Measurements from ENCODE around the gene SAP25.
"Not testable (repeated sequence)": the region's sequence is repeated elsewhere in the genome, so short reads cannot be mapped to it uniquely, and the experiment has no call there.

The SAP25 gene

GRCh38 chr7:100562195-100563099, 11.3 kb downstream of the SAP25 start:
- Histone ChIP-seq H3K4me3 (ENCODE audit: insufficient read length, low read depth) (no peak overlapping the region), H3K9me3 (ENCODE audit: insufficient read depth, low read length) (no peaks in the 10 kb centered on the region), H3K36me3 (ENCODE audit: insufficient read depth, insufficient read length, low read length) (peaks cover 11% of the 10 kb centered on the region), H3K9ac (ENCODE audit: insufficient read length, low read depth) (no peak overlapping the region), H3K4me1 (ENCODE audit: insufficient read depth, insufficient read length) (peaks cover 2% of the 10 kb centered on the region), H3K27me3 (ENCODE audit: insufficient read depth, insufficient read length) (no peaks in the 10 kb centered on the region)
- DNase-seq (ENCODE audit: low read depth, low spot score): no peak
- TF ChIP-seq ZNF274 (IDR thresholded peaks at IDR 0.05; ENCODE audit: low read depth, low read length) (no peak), YY1 (IDR thresholded peaks at IDR 0.05; ENCODE audit: insufficient read depth, insufficient read length) (no peak), SUZ12 (IDR thresholded peaks at IDR 0.05; ENCODE audit: extremely low read depth, insufficient read depth, insufficient read length) (no peak)

- Histone ChIP-seq H3K27me3 (ENCODE audit: insufficient read depth, insufficient read length) (no peaks in the 10 kb centered on the region), H3K4me1 (ENCODE audit: insufficient read depth, insufficient read length) (no peaks in the 10 kb centered on the region), H3K36me3 (ENCODE audit: insufficient read depth, insufficient read length, low read length) (peaks cover 11% of the 10 kb centered on the region), H3K9me3 (ENCODE audit: insufficient read depth, low read length) (no peaks in the 10 kb centered on the region), H3K4me3 (ENCODE audit: insufficient read length, low read depth) (no peak overlapping the region), H3K9ac (ENCODE audit: insufficient read length, low read depth) (no peak overlapping the region)
- no peak for DNase-seq (ENCODE audit: low read depth, low spot score)
- no peak for TF ChIP-seq ZNF274 (IDR thresholded peaks at IDR 0.05; ENCODE audit: low read depth, low read length)
- no peak for TF ChIP-seq SUZ12 (IDR thresholded peaks at IDR 0.05; ENCODE audit: extremely low read depth, insufficient read depth, insufficient read length)
- no peak for TF ChIP-seq YY1 (IDR thresholded peaks at IDR 0.05; ENCODE audit: insufficient read depth, insufficient read length)
Observed at GRCh38 chr7:100561491-100562194, 12.1 kb downstream of the SAP25 start.

- H3K36me3 ChIP-seq (ENCODE audit: insufficient read depth, insufficient read length, low read length): peaks cover 17% of the 10 kb centered on the region
- TF ChIP-seq ZNF274 (IDR thresholded peaks at IDR 0.05; ENCODE audit: low read depth, low read length) (no peak), YY1 (IDR thresholded peaks at IDR 0.05; ENCODE audit: insufficient read depth, insufficient read length) (no peak), SUZ12 (IDR thresholded peaks at IDR 0.05; ENCODE audit: extremely low read depth, insufficient read depth, insufficient read length) (no peak)
Observed at GRCh38 chr7:100559127-100559526, 14.6 kb downstream of the SAP25 start.

GRCh38 chr7:100556541-100556940, 17.2 kb downstream of the SAP25 start:
- H3K4me3 ChIP-seq (ENCODE audit: insufficient read length, low read depth): no peak overlapping the region
- H3K36me3 ChIP-seq (ENCODE audit: insufficient read depth, insufficient read length, low read length): peaks cover 21% of the 10 kb centered on the region
- no peaks in the 10 kb centered on the region for H3K9me3 ChIP-seq (ENCODE audit: insufficient read depth, low read length)
- H3K4me1 ChIP-seq (ENCODE audit: insufficient read depth, insufficient read length): no peaks in the 10 kb centered on the region
- no peak for DNase-seq (ENCODE audit: low read depth, low spot score)
- no peaks in the 10 kb centered on the region for H3K27me3 ChIP-seq (ENCODE audit: insufficient read depth, insufficient read length)
- no peak overlapping the region for H3K9ac ChIP-seq (ENCODE audit: insufficient read length, low read depth)
- no peak for TF ChIP-seq SUZ12 (IDR thresholded peaks at IDR 0.05; ENCODE audit: extremely low read depth, insufficient read depth, insufficient read length)
- TF ChIP-seq ZNF274 (IDR thresholded peaks at IDR 0.05; ENCODE audit: low read depth, low read length): no peak

More at GRCh38 chr7:100559127-100559526, 14.6 kb downstream of the SAP25 start:
- H3K4me3 ChIP-seq (ENCODE audit: insufficient read length, low read depth): no peak overlapping the region
- H3K9ac ChIP-seq (ENCODE audit: insufficient read length, low read depth): no peak overlapping the region
- H3K9me3 ChIP-seq (ENCODE audit: insufficient read depth, low read length): no peaks in the 10 kb centered on the region
- H3K27me3 ChIP-seq (ENCODE audit: insufficient read depth, insufficient read length): no peaks in the 10 kb centered on the region
- no peaks in the 10 kb centered on the region for H3K4me1 ChIP-seq (ENCODE audit: insufficient read depth, insufficient read length)
- no peak for DNase-seq (ENCODE audit: low read depth, low spot score)

GRCh38 chr7:100555701-100556100, 18.0 kb downstream of the SAP25 start:
- no peaks in the 10 kb centered on the region for H3K27me3 ChIP-seq (ENCODE audit: insufficient read depth, insufficient read length)
- H3K4me3 ChIP-seq (ENCODE audit: insufficient read length, low read depth): no peak overlapping the region
- H3K9ac ChIP-seq (ENCODE audit: insufficient read length, low read depth): no peak overlapping the region
- TF ChIP-seq YY1 (IDR thresholded peaks at IDR 0.05; ENCODE audit: insufficient read depth, insufficient read length): no peak
- no peak for TF ChIP-seq ZNF274 (IDR thresholded peaks at IDR 0.05; ENCODE audit: low read depth, low read length)
- TF ChIP-seq SUZ12 (IDR thresholded peaks at IDR 0.05; ENCODE audit: extremely low read depth, insufficient read depth, insufficient read length): no peak
- no peaks in the 10 kb centered on the region for H3K4me1 ChIP-seq (ENCODE audit: insufficient read depth, insufficient read length)
- H3K9me3 ChIP-seq (ENCODE audit: insufficient read depth, low read length): no peaks in the 10 kb centered on the region
- peaks cover 22% of the 10 kb centered on the region for H3K36me3 ChIP-seq (ENCODE audit: insufficient read depth, insufficient read length, low read length)
- no peak for DNase-seq (ENCODE audit: low read depth, low spot score)

GRCh38 chr7:100553032-100553431, 20.7 kb downstream of the SAP25 start:
- TF ChIP-seq YY1 (IDR thresholded peaks at IDR 0.05; ENCODE audit: insufficient read depth, insufficient read length) (no peak), SUZ12 (IDR thresholded peaks at IDR 0.05; ENCODE audit: extremely low read depth, insufficient read depth, insufficient read length) (no peak), ZNF274 (IDR thresholded peaks at IDR 0.05; ENCODE audit: low read depth, low read length) (no peak)
- H3K4me3 ChIP-seq (ENCODE audit: insufficient read length, low read depth): no peak overlapping the region
- DNase-seq (ENCODE audit: low read depth, low spot score): no peak
- no peak overlapping the region for H3K9ac ChIP-seq (ENCODE audit: insufficient read length, low read depth)
- H3K9me3 ChIP-seq (ENCODE audit: insufficient read depth, low read length): no peaks in the 10 kb centered on the region
- H3K36me3 ChIP-seq (ENCODE audit: insufficient read depth, insufficient read length, low read length): peaks cover 32% of the 10 kb centered on the region
- no peaks in the 10 kb centered on the region for H3K4me1 ChIP-seq (ENCODE audit: insufficient read depth, insufficient read length)
- no peaks in the 10 kb centered on the region for H3K27me3 ChIP-seq (ENCODE audit: insufficient read depth, insufficient read length)

- Histone ChIP-seq H3K4me3 (ENCODE audit: insufficient read length, low read depth) (no peak overlapping the region), H3K9me3 (ENCODE audit: insufficient read depth, low read length) (no peaks in the 10 kb centered on the region), H3K36me3 (ENCODE audit: insufficient read depth, insufficient read length, low read length) (peaks cover 32% of the 10 kb centered on the region), H3K27me3 (ENCODE audit: insufficient read depth, insufficient read length) (no peaks in the 10 kb centered on the region), H3K4me1 (ENCODE audit: insufficient read depth, insufficient read length) (no peaks in the 10 kb centered on the region), H3K9ac (ENCODE audit: insufficient read length, low read depth) (no peak overlapping the region)
- DNase-seq (ENCODE audit: low read depth, low spot score): no peak
- no peak for TF ChIP-seq SUZ12 (IDR thresholded peaks at IDR 0.05; ENCODE audit: extremely low read depth, insufficient read depth, insufficient read length)
- no peak for TF ChIP-seq YY1 (IDR thresholded peaks at IDR 0.05; ENCODE audit: insufficient read depth, insufficient read length)
- TF ChIP-seq ZNF274 (IDR thresholded peaks at IDR 0.05; ENCODE audit: low read depth, low read length): no peak
Observed at GRCh38 chr7:100552532-100552931, 21.2 kb downstream of the SAP25 start.

- H3K4me1 ChIP-seq (ENCODE audit: insufficient read depth, insufficient read length); H3K9me3 ChIP-seq (ENCODE audit: insufficient read depth, low read length): not testable (repeated sequence)
Observed at GRCh38 chr7:100548446-100548845, 25.3 kb downstream of the SAP25 start.

More at GRCh38 chr7:100548446-100548845, 25.3 kb downstream of the SAP25 start:
- peaks cover 20% of the 10 kb centered on the region for H3K36me3 ChIP-seq (ENCODE audit: insufficient read depth, insufficient read length, low read length)
- not testable (repeated sequence) for H3K27me3 ChIP-seq (ENCODE audit: insufficient read depth, insufficient read length); H3K9ac ChIP-seq (ENCODE audit: insufficient read length, low read depth); DNase-seq (ENCODE audit: low read depth, low spot score); H3K4me3 ChIP-seq (ENCODE audit: insufficient read length, low read depth)
